Lung (tissue), 12 donors: Measurements from ENCODE around the gene RBM38. TPM values are rescaled to one million over a fixed set of nuclear protein-coding genes. Genes with fewer than 3 reads are reported as not detected.

ENCODE experiments used
- ATAC-seq: fragments of 200-7000 bp; cut with Tn5 transposase; one replicate; pipeline ENCODE4 v1.9.1; 2020; ENCODE audit warnings: moderate number of reproducible peaks; ENCODE audit not compliant: insufficient read depth, low FRiP score
- DNase-seq, 3 donors: peaks; one replicate each; pipeline ENCODE4 v3.0.0-alpha.2; 2013 to 2017
- H3K27ac ChIP-seq, 2 donors: one replicate each; pipeline ENCODE4 v1.5.1; 2013; ENCODE audit warnings: mild to moderate bottlenecking in 2 of 2, moderate library complexity in 2 of 2, control low read depth in 1 of 2, inconsistent platforms in 1 of 2, low read depth in 1 of 2, low read length in 1 of 2
- H3K27me3 ChIP-seq, 3 donors: one replicate each; pipeline ENCODE4 v1.5.1; 2013; ENCODE audit warnings: low read length in 2 of 3; ENCODE audit not compliant: control insufficient read depth in 3 of 3, insufficient read depth in 3 of 3
- H3K36me3 ChIP-seq, 4 donors: one replicate each; pipeline ENCODE4 v1.5.1; 2013; ENCODE audit warnings: low read length in 4 of 4, mild to moderate bottlenecking in 1 of 4, moderate library complexity in 1 of 4; ENCODE audit not compliant: control insufficient read depth in 4 of 4, insufficient read depth in 4 of 4
- H3K4me1 ChIP-seq, 5 donors: one replicate each; pipeline ENCODE4 v1.5.1; 2013; ENCODE audit warnings: low read length in 5 of 5, mild to moderate bottlenecking in 2 of 5, moderate library complexity in 1 of 5; ENCODE audit not compliant: control insufficient read depth in 5 of 5, insufficient read depth in 5 of 5
- H3K4me3 ChIP-seq: one replicate; pipeline ENCODE4 v1.5.1; 2013; ENCODE audit warnings: mild to moderate bottlenecking, control low read depth, moderate library complexity
- H3K9ac ChIP-seq, 2 donors: one replicate each; pipeline ENCODE4 v1.5.1; 2013; ENCODE audit warnings: low read length in 2 of 2, control low read depth in 1 of 2; ENCODE audit not compliant: insufficient read depth in 1 of 2
- H3K9me3 ChIP-seq, 4 donors: one replicate each; pipeline ENCODE4 v1.5.1; 2013; ENCODE audit warnings: low read length in 3 of 4, mild to moderate bottlenecking in 1 of 4, moderate library complexity in 1 of 4; ENCODE audit not compliant: control insufficient read depth in 4 of 4, insufficient read depth in 3 of 4
- CTCF ChIP-seq: IDR thresholded peaks from 2 replicates; pipeline ENCODE4 v1.5.1; 2012; ENCODE audit warnings: mild to moderate bottlenecking; ENCODE audit errors: control extremely low read depth, extremely low read depth
- WGBS, 2 donors: extraction: QIAGEN DNeasy Blood & Tissue Kit; methylation state at CpG; one replicate each; pipeline ENCODE4 v1.1.7; 2013; 5-methylcytosine and 5-hydroxymethylcytosine counted together
- polyA plus RNA-seq, 2 donors: library from polyadenylated mRNA; stranded (reverse); fragments of 200-250 nt; gene quantifications; one replicate each; pipeline ENCODE4 v1.2.1, GENCODE V29; 2013
- total RNA-seq, 2 donors: library from RNA; depleted of rRNA in 1 of 2; stranded (reverse); fragments of >200 nt in 1 of 2; gene quantifications; one replicate each; pipeline ENCODE4 v1.2.1, GENCODE V29; 2014 to 2021
- donor health status: control.
- donor health status: control.
- donor health status: Bipolar disorder and iron deficiency.
- donor health status: healthy.
- donor health status: DM: yes; HTN: yes; CAD: no.

RBM38 gene
- total and polyA plus RNA-seq, 4 donors = 23.1 to 38.6 (median 30.9) TPM

GRCh38 chr20:57425150-57426013 lies 34.2 kb downstream of the RBM38 start:
- Histone ChIP-seq H3K27me3 (no peaks in the 10 kb centered on the region), H3K27ac (no peak overlapping the region), H3K9ac (no peak overlapping the region), H3K4me1 (peaks cover 0 to 6% (median 0%) of the 10 kb centered on the region in 5 donors), H3K36me3 (no peaks in the 10 kb centered on the region), H3K9me3 (peaks cover 0 to 4% (median 0%) of the 10 kb centered on the region in 4 donors), H3K4me3 (no peak overlapping the region)
- no peak for ATAC-seq
- TF ChIP-seq CTCF = no peak
- 37 to 62% methylated on average over 17 of the region's 17 CpGs for WGBS, 2 donors
- DNase-seq = no peak

- ATAC-seq (no peak), DNase-seq (no peak)
- Histone ChIP-seq H3K36me3 (no peaks in the 10 kb centered on the region), H3K4me3 (no peak overlapping the region), H3K9ac (no peak overlapping the region), H3K27me3 (no peaks in the 10 kb centered on the region), H3K27ac (no peak overlapping the region), H3K4me1 (no peaks in the 10 kb centered on the region), H3K9me3 (no peaks in the 10 kb centered on the region)
- 84 to 87% methylated on average over 13 of the region's 13 CpGs for WGBS, 2 donors
- no peak for TF ChIP-seq CTCF
These were observed 35.1 kb downstream of the RBM38 start for GRCh38 chr20:57426271-57426689.

GRCh38 chr20:57426831-57427230 lies 35.6 kb downstream of the RBM38 start:
- no peaks in the 10 kb centered on the region for H3K4me1 ChIP-seq
- H3K4me3 ChIP-seq = no peak overlapping the region
- H3K27ac ChIP-seq = no peak overlapping the region
- H3K27me3 ChIP-seq = no peaks in the 10 kb centered on the region
- no peak overlapping the region for H3K9ac ChIP-seq
- 89 to 97% methylated on average over 7 of the region's 7 CpGs for WGBS, 2 donors
- no peaks in the 10 kb centered on the region for H3K36me3 ChIP-seq
- H3K9me3 ChIP-seq = no peaks in the 10 kb centered on the region
- no peak for TF ChIP-seq CTCF
- DNase-seq (no peak), ATAC-seq (no peak)
